ENCODE measurements around the gene MACROD1. TPM values are rescaled to one million over a fixed set of nuclear protein-coding genes. Genes with fewer than 3 reads are reported as not detected.

Gene MACROD1
- total RNA-seq, 1 donor from 2014 or later, result 4.1 TPM

GRCh38 chr11:64056861-64057260, 109.1 kb downstream of the MACROD1 start:
- Mint-ChIP-seq H3K4me3 (ENCODE audit: unreplicated experiment) (no peak overlapping the region), H3K4me1 (ENCODE audit: unreplicated experiment) (peaks cover 3% of the 10 kb centered on the region), H3K27me3 (ENCODE audit: unreplicated experiment) (peaks cover 5% of the 10 kb centered on the region)

GRCh38 chr11:64056213-64056785, 109.6 kb downstream of the MACROD1 start:
- Mint-ChIP-seq H3K27me3 (ENCODE audit: unreplicated experiment) (peaks cover 4% of the 10 kb centered on the region), H3K27ac (ENCODE audit: unreplicated experiment) (no peak overlapping the region)
- DNase-seq (ENCODE audit: low spot score), result no peak

More at GRCh38 chr11:64056861-64057260, 109.1 kb downstream of the MACROD1 start:
- Mint-ChIP-seq H3K27ac (ENCODE audit: unreplicated experiment) (no peak overlapping the region), H3K9me3 (ENCODE audit: unreplicated experiment) (no peaks in the 10 kb centered on the region), H3K36me3 (ENCODE audit: low read depth, unreplicated experiment) (no peaks in the 10 kb centered on the region)
- no peak for DNase-seq (ENCODE audit: low spot score)
- TF ChIP-seq CTCF (IDR thresholded peaks at IDR 0.05; ENCODE audit: unreplicated experiment), result no peak

GRCh38 chr11:64055077-64055476, 110.8 kb downstream of the MACROD1 start:
- Mint-ChIP-seq H3K4me1 (ENCODE audit: unreplicated experiment) (peaks cover 3% of the 10 kb centered on the region), H3K36me3 (ENCODE audit: low read depth, unreplicated experiment) (no peaks in the 10 kb centered on the region), H3K4me3 (ENCODE audit: unreplicated experiment) (no peak overlapping the region), H3K9me3 (ENCODE audit: unreplicated experiment) (no peaks in the 10 kb centered on the region), H3K27me3 (ENCODE audit: unreplicated experiment) (peaks cover 1% of the 10 kb centered on the region), H3K27ac (ENCODE audit: unreplicated experiment) (no peak overlapping the region)
- DNase-seq (ENCODE audit: low spot score), result no peak
- TF ChIP-seq CTCF (IDR thresholded peaks at IDR 0.05; ENCODE audit: unreplicated experiment), result no peak

More at GRCh38 chr11:64056213-64056785, 109.6 kb downstream of the MACROD1 start:
- no peaks in the 10 kb centered on the region for H3K36me3 Mint-ChIP-seq (ENCODE audit: low read depth, unreplicated experiment)
- H3K9me3 Mint-ChIP-seq (ENCODE audit: unreplicated experiment), result no peaks in the 10 kb centered on the region
- peaks cover 3% of the 10 kb centered on the region for H3K4me1 Mint-ChIP-seq (ENCODE audit: unreplicated experiment)
- no peak overlapping the region for H3K4me3 Mint-ChIP-seq (ENCODE audit: unreplicated experiment)
- no peak for TF ChIP-seq CTCF (IDR thresholded peaks at IDR 0.05; ENCODE audit: unreplicated experiment)

GRCh38 chr11:64053699-64054098, 112.2 kb downstream of the MACROD1 start:
- H3K4me1 Mint-ChIP-seq (ENCODE audit: unreplicated experiment), result peaks cover 3% of the 10 kb centered on the region
- no peak overlapping the region for H3K4me3 Mint-ChIP-seq (ENCODE audit: unreplicated experiment)
- DNase-seq (ENCODE audit: low spot score), result no peak
- H3K9me3 Mint-ChIP-seq (ENCODE audit: unreplicated experiment), result no peaks in the 10 kb centered on the region
- H3K27ac Mint-ChIP-seq (ENCODE audit: unreplicated experiment), result no peak overlapping the region
- peaks cover 1% of the 10 kb centered on the region for H3K27me3 Mint-ChIP-seq (ENCODE audit: unreplicated experiment)
- no peak for TF ChIP-seq CTCF (IDR thresholded peaks at IDR 0.05; ENCODE audit: unreplicated experiment)
- H3K36me3 Mint-ChIP-seq (ENCODE audit: low read depth, unreplicated experiment), result no peaks in the 10 kb centered on the region

GRCh38 chr11:64052938-64053622, 112.8 kb downstream of the MACROD1 start:
- no peak for TF ChIP-seq CTCF (IDR thresholded peaks at IDR 0.05; ENCODE audit: unreplicated experiment)
- DNase-seq (ENCODE audit: low spot score), result no peak
- peaks cover 3% of the 10 kb centered on the region for H3K4me1 Mint-ChIP-seq (ENCODE audit: unreplicated experiment)
- peaks cover 1% of the 10 kb centered on the region for H3K27me3 Mint-ChIP-seq (ENCODE audit: unreplicated experiment)
- H3K9me3 Mint-ChIP-seq (ENCODE audit: unreplicated experiment), result no peaks in the 10 kb centered on the region
- no peaks in the 10 kb centered on the region for H3K36me3 Mint-ChIP-seq (ENCODE audit: low read depth, unreplicated experiment)
- no peak overlapping the region for H3K4me3 Mint-ChIP-seq (ENCODE audit: unreplicated experiment)
- H3K27ac Mint-ChIP-seq (ENCODE audit: unreplicated experiment), result no peak overlapping the region
